HG03175 (cell line): Measurements from ENCODE around the gene PLA2G15.
A peak's percentile ranks its signal among the peaks of the same experiment; 100 is the strongest.
"Not testable (repeated sequence)": the region's sequence is repeated elsewhere in the genome, so short reads cannot be mapped to it uniquely, and the experiment has no call there.

ENCODE experiments used
- ATAC-seq: cut with Tn5 transposase; IDR thresholded peaks from one replicate; pipeline ENCODE4 v1.9.1; 2021; ENCODE audit warnings: mild to moderate bottlenecking, moderate library complexity; ENCODE audit not compliant: unreplicated experiment

Gene PLA2G15

GRCh38 chr16:68275611-68276191 is 30.5 kb downstream of the PLA2G15 start:
- ATAC-seq: peak; percentile 50

DNA sequence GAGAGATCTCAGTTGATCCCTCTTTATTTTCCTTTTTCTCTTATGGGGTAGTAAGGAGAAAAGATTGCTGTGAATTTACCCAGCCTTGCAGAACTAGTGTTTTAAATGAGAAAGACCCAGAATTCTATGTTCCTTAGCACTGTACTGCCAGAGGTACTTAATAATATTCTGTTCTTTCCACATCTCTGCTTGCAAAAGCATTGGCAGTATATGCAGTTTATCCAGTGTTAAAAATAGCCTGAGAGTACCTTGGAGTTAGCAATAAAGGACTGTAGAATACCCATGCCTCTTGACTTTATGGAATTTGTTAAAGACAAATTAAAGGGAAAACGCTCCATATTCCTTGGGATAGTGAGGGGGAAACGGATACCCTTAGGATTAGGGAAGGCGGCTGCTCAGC is 31.1 kb downstream of the PLA2G15 start:
- ATAC-seq: no peak

GRCh38 chr16:68279726-68280558 is 34.8 kb downstream of the PLA2G15 start:
- no peak for ATAC-seq

- ATAC-seq: no peak
Measured at GRCh38 chr16:68281368-68282063, 36.3 kb downstream of the PLA2G15 start.

DNA sequence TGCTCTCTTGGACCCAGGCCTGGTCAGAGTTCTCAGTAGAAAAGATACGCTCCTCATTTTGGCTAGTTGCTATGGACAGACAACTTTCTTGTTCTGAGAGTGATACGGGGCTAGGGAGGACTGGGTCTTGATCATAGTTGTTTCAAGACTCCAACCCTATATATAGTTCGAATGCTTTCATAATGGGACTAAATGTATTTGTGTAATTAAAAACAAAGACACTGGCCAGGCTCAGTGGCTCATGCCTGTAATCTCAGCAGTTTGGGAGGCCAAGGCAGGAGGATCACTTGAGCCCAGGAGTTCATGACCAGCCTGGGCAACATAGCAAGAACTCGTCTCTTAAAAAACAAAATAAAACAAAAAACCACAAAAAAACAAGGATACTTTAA is 36.9 kb downstream of the PLA2G15 start:
- ATAC-seq: no peak

GRCh38 chr16:68283346-68283745 is 38.2 kb downstream of the PLA2G15 start:
- ATAC-seq: no peak

- ATAC-seq: peak; percentile 42
Measured at GRCh38 chr16:68283801-68284598, 38.8 kb downstream of the PLA2G15 start.

GRCh38 chr16:68284847-68285246 is 39.7 kb downstream of the PLA2G15 start:
- peak; percentile 57 for ATAC-seq

DNA sequence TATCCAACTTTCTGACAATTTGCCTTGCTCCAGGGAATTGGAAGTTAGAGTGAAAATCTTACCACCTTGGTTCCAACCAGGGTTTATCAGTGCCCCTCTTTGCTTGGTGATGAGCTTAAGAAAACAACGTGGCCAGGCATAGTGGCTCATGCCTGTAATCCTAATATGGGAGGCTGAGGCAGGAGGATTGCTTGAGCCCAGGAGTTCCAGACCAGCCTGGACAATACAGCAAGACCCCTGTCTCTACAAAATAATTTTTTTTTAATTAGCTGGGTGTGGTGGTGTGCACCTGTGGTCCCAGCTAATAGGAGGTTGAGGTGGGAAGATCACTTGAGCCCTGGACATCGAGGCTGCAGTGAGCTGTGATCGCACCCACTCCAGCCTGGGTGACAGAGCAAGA is 40.5 kb downstream of the PLA2G15 start:
- no peak for ATAC-seq

DNA sequence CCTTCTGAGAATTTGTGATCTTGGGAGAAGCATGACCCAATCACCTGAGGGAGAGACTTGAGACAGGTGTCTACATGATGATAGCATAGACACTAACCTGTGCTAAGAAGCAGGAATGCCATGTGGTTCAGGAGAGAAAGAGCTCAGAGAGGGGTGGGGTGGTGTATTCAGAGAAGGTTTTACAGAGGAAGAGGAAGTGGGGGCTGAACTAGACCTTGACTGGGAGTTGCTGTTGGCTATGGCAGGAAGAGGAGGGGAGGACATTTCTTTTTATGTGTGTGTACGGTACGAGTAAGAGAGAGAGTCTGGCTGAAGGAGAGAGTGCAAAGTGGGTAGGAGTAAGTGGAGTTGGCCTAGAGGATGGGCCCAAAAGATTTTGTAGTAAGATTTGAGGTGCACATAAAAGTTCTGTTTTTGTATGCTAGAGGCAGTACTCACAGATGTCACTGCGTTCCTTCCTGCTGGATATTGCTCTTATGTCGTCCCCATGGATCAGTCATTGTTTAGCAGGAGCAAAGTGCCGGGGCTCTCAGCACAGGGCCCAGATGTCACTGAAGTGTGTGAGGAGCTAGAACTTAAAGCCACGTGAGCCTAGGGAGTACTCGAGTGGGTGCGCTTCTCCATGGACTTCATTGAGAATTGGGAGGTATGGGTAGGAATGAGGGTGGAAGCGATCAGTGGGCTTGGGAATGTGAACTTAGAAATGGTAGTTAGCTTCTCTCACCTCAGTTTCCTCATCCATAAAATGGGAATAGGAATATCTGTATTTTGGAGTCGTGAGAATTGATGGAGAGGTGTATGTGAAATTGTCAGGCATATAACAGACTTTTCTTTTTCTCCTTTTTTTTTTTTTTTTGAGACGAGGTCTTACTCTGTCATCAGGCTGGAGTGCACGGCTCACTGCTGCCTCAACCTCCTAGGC is 41.2 kb downstream of the PLA2G15 start:
- no peak for ATAC-seq

DNA sequence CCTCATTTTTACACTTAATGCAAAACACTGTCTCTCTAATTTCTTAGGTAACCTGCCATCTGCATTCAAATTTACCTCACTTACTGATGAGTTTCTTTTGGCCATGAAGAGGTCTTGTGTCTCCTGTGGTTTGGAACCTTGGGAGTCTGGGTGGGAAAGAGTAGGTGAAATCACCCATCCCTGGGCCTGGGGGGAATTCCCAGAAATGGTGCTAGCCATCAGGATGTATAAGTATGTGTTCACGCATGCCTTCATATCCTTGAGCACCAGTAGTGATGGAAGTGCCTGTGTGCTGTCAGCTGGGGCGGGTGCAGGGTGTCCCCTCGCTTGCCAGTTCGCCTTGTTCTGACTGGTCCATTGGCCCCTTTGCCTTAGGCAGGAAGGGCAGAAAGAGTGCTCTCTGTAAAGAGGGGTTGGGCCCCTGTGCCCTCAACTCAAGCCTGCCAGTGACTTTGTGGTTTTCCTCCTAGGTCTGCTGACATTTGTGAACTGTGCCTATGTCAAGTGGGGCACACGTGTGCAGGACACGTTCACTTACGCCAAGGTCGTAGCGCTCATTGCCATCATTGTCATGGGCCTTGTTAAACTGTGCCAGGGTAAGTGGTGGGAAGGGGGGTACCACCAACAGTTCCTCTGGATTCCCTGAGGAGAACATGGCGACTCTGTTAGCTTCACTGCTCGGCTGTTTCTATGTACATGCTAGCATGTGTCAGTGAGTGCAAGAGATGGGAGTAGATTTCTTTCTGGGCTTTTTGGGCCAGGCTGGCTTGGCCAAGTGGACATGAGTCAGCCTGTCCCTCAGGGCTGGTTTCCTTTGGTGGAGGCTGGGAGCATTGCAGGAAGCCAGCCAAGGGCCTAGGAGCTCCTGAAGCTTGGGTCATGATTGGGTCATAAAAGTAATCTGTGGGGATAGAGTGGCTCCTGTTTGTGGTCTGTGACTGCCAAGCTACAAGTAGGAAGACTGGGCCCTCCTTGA is 42.4 kb downstream of the PLA2G15 start:
- no peak for ATAC-seq

GRCh38 chr16:68288252-68288650 is 43.1 kb downstream of the PLA2G15 start:
- ATAC-seq: no peak

GRCh38 chr16:68288796-68289195 is 43.6 kb downstream of the PLA2G15 start:
- not testable (repeated sequence) for ATAC-seq

GRCh38 chr16:68289202-68289601 is 44.0 kb downstream of the PLA2G15 start:
- ATAC-seq: no peak

GRCh38 chr16:68289621-68290329 is 44.6 kb downstream of the PLA2G15 start:
- peak; percentile 89 for ATAC-seq

GRCh38 chr16:68290450-68290849 is 45.3 kb downstream of the PLA2G15 start:
- ATAC-seq: no peak

DNA sequence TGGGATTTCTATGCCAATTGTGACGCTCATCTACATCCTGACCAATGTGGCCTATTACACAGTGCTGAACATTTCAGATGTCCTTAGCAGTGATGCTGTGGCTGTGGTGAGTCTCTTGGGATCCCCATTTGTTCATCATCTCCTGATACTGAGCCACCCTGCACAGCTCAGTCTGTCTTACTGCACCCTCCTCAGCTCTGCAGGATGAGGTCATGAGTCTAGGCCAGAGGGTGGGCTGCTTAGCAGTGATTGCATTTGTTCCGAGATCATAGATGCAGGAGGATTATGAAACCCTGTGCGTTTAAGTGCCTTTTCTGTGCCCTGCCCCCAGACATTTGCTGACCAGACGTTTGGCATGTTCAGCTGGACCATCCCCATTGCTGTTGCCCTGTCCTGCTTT is 46.1 kb downstream of the PLA2G15 start:
- no peak for ATAC-seq

GRCh38 chr16:68292425-68292824 is 47.3 kb downstream of the PLA2G15 start:
- no peak for ATAC-seq
